Stomach (tissue), 9 donors: ENCODE data around the gene MARCKSL1. TPM values are rescaled to one million over a fixed set of nuclear protein-coding genes. Genes with fewer than 3 reads are reported as not detected.
"Not testable (repeated sequence)": the region's sequence is repeated elsewhere in the genome, so short reads cannot be mapped to it uniquely, and the experiment has no call there.

Experiments
- DNase-seq, 2 donors: peaks; one replicate each; pipeline versions ENCODE4 v3.0.0 to v3.0.0-alpha.2; 2013 to 2019
- H3K27ac ChIP-seq, 5 donors: fragments of 200-600 bp in 4 of 5; sonication (generic) in 4 of 5; one replicate each; pipeline ENCODE4 v1.5.1; 2013 to 2019; ENCODE audit warnings: mild to moderate bottlenecking in 1 of 5, moderate library complexity in 1 of 5
- H3K27me3 ChIP-seq, 3 donors: fragments of 200-600 bp; sonication (generic); one replicate each; pipeline ENCODE4 v1.5.1; 2017 to 2019; ENCODE audit warnings: mixed run types in 1 of 3
- H3K36me3 ChIP-seq, 4 donors: fragments of 200-600 bp; sonication (generic); 1 replicate in 3 of 4; 2 replicates in 1 of 4; pipeline ENCODE4 v1.5.1; 2016 to 2019
- H3K4me1 ChIP-seq, 4 donors: fragments of 200-600 bp; sonication (generic); one replicate each; pipeline ENCODE4 v1.5.1; 2016 to 2019
- H3K4me3 ChIP-seq, 4 donors: fragments of 200-600 bp; sonication (generic) in 3 of 4; one replicate each; pipeline ENCODE4 v1.5.1; 2016 to 2019; ENCODE audit warnings: mild to moderate bottlenecking in 1 of 4
- H3K9me3 ChIP-seq, 4 donors: fragments of 200-600 bp; sonication (generic); one replicate each; pipeline ENCODE4 v1.5.1; 2016 to 2019
- EP300 ChIP-seq: sonication (generic); formaldehyde crosslinking; IDR thresholded peaks from one replicate; pipeline ENCODE4 v1.6.1; 2017; ENCODE audit warnings: antibody characterized with exemption
- POLR2A ChIP-seq, 4 donors: fragments of 450-650 bp; IDR thresholded peaks; one replicate each; pipeline ENCODE4 v1.6.1; 2016; ENCODE audit warnings: antibody characterized with exemption in 4 of 4, control low read depth in 2 of 4, mild to moderate bottlenecking in 1 of 4, moderate library complexity in 1 of 4
- POLR2AphosphoS5 ChIP-seq, 3 donors: sonication (generic); formaldehyde crosslinking; IDR thresholded peaks; one replicate each; pipeline ENCODE4 v1.6.1; 2016; ENCODE audit warnings: antibody characterized with exemption in 3 of 3
- WGBS, 5 donors: extraction: QIAGEN DNeasy Blood & Tissue Kit in 3 of 5; methylation state at CpG; one replicate each; pipeline versions ENCODE4 v1.1.5 to v1.1.7; 2013 to 2018; 5-methylcytosine and 5-hydroxymethylcytosine counted together
- intact Hi-C: fragments of 100-400 bp; cut with DNase I; formaldehyde crosslinking; loops from one replicate; pipeline ENCODE4 v1.15.1; 2023; ENCODE audit warnings: low total_unique reads
- polyA plus RNA-seq, 3 donors: library from polyadenylated mRNA; stranded (reverse); fragments of 200-250 nt; gene quantifications; one replicate each; pipeline ENCODE4 v1.2.3, GENCODE V29; 2013
- total RNA-seq, 5 donors: library from RNA; depleted of rRNA; stranded (reverse); fragments of >200 nt; gene quantifications; one replicate each; pipeline versions ENCODE4 v1.1.0 to v1.2.3, GENCODE V29; 2014 to 2016
- TF ChIP-seq, protein P1 (sequence below), 7 experiments: fragments of 450-650 bp in 4 of 7; fragments of 200-600 bp in 3 of 7; sonication (generic) in 3 of 7; IDR thresholded peaks; one replicate each; pipeline ENCODE4 v1.5.1; 2016 to 2019; ENCODE audit warnings: antibody characterized with exemption in 7 of 7, control low read depth in 2 of 7, mild to moderate bottlenecking in 1 of 7
- donor health status: healthy with polysubstance abuse.
- donor health status: Bipolar disorder and iron deficiency.
- donor health status: healthy.

Gene MARCKSL1
- total and polyA plus RNA-seq, 8 donors = 7.6 to 100 (median 47.1) TPM

DNA sequence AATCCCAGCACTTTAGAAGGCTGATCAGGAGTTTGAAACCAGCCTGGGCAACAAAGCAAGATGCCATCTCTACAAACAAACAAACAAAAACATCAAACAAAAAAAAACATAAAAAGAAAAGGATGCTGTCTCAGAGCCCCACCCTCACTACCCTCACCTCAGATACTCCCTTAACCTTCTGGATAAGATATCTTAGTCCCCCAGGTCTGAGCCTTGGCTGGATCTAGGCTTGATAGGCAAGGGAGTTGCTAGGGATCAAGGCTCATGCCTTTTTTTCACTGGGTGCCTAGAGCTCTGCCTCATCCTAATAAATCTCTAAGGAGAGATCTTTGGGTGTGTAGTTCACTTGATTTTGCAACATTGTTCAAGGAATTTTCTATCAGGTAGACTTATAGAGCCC lies 36.7 kb downstream of the MARCKSL1 start:
- Histone ChIP-seq H3K9me3 (no peaks in the 10 kb centered on the region), H3K4me3 (no peak overlapping the region), H3K27ac (no peak overlapping the region), H3K36me3 (peaks cover 19 to 44% (median 29%) of the 10 kb centered on the region in 4 donors), H3K4me1 (peaks cover 0 to 43% (median 25%) of the 10 kb centered on the region in 4 donors), H3K27me3 (no peaks in the 10 kb centered on the region)
- intact Hi-C loops = no loop called here
- TF ChIP-seq, protein P1, sequence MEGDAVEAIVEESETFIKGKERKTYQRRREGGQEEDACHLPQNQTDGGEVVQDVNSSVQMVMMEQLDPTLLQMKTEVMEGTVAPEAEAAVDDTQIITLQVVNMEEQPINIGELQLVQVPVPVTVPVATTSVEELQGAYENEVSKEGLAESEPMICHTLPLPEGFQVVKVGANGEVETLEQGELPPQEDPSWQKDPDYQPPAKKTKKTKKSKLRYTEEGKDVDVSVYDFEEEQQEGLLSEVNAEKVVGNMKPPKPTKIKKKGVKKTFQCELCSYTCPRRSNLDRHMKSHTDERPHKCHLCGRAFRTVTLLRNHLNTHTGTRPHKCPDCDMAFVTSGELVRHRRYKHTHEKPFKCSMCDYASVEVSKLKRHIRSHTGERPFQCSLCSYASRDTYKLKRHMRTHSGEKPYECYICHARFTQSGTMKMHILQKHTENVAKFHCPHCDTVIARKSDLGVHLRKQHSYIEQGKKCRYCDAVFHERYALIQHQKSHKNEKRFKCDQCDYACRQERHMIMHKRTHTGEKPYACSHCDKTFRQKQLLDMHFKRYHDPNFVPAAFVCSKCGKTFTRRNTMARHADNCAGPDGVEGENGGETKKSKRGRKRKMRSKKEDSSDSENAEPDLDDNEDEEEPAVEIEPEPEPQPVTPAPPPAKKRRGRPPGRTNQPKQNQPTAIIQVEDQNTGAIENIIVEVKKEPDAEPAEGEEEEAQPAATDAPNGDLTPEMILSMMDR (IDR thresholded peaks at IDR 0.05) = no peak
- TF ChIP-seq EP300 (no peak), POLR2AphosphoS5 (IDR thresholded peaks at IDR 0.05) (no peak), POLR2A (IDR thresholded peaks at IDR 0.05) (no peak)
- no peak for DNase-seq

DNA sequence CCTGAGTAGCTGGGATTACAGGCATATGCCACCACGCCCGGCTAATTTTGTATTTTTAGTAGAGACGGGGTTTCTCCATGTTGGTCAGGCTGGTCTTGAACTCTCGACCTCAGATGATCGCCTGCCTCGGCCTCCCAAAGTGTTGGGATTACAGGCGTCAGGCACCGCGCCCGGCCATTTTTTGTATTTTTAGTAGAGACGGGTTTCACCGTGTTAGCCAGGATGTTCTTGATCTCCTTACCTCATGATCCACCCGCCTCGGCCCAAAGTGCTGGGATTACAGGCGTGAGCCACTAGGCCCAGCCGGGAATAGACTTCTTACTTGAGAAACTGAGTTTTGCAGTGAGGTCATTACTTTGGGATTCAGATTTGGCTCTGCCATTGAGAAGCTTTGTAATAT lies 37.8 kb downstream of the MARCKSL1 start:
- WGBS, 5 donors = 93 to 98% (median 96%) methylated on average over 16 of the region's 16 CpGs

DNA sequence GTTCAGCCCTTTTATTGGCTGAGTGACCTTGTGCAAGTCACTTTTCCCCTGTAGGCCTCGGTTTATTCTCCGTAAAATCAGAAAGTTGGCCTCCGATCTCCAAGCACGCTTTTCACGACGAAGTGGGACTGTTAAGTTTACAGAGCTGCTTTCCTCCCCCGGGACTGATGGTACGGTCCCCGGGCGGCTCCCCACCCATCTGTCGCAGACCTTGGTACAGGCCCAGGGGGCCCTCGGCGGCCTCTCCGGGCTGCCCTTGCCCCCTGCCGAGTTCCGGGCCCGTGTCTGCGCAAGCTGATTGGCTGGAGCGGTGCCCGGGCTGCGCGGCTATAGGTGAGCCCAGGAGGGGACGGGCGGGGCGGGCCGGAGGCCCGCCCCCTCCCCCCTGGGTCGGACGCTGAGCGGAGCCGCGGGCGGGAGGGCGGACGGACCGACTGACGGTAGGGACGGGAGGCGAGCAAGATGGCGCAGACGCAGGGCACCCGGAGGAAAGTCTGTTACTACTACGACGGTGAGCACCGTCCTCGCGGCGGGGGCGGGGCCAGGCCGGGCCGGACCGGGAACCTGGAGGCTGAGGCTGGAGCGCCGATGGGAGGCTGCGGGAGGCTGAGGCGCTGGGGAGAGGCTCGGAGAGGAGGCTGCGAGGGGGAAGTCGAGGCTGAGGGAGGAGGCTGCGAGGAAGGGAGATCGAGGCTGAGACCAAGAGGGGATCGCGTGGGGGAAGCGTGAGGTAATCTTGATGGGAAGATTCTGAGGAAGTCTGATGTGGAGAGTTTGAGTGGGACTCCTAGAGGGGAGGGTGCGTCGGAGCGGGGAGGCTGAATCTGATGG lies 44.1 kb downstream of the MARCKSL1 start, which contains the start of gene HDAC1:
TSS of gene HDAC1 (plus strand) at position 376 of the 831 bp plus-strand sequence. CDS start at position 463, 87 bp downstream.
- Histone ChIP-seq H3K36me3 (peaks cover 0 to 9% (median 0%) of the 10 kb centered on the region in 4 donors), H3K9me3 (no peaks in the 10 kb centered on the region), H3K4me3 (peak within 1 kb of the TSS; percentile 66 to 87 (median 83)), H3K4me1 (peaks cover 10 to 67% (median 46%) of the 10 kb centered on the region in 4 donors), H3K27ac (peak within 1 kb of the TSS; percentile 89 to 93 (median 91)), H3K27me3 (no peaks in the 10 kb centered on the region)
- 0 to 1% (median 1%) methylated on average over 59 to 67 of the region's 67 CpGs for WGBS, 5 donors
- intact Hi-C loops = no loop called here
- TF ChIP-seq EP300 (no peak), POLR2AphosphoS5 (IDR thresholded peaks at IDR 0.05) (peak; percentile 22 to 81 (median 80))
- DNase-seq = peak; percentile 98 to 99

More for the DNA sequence above, 37.8 kb downstream of the MARCKSL1 start:
- H3K4me3 ChIP-seq, intact Hi-C loops, DNase-seq, H3K27ac ChIP-seq, H3K9me3 ChIP-seq, H3K27me3 ChIP-seq: not testable (repeated sequence)
- peaks cover 0 to 54% (median 30%) of the 10 kb centered on the region in 4 donors for H3K4me1 ChIP-seq
- peaks cover 8 to 33% (median 18%) of the 10 kb centered on the region in 4 donors for H3K36me3 ChIP-seq

DNA sequence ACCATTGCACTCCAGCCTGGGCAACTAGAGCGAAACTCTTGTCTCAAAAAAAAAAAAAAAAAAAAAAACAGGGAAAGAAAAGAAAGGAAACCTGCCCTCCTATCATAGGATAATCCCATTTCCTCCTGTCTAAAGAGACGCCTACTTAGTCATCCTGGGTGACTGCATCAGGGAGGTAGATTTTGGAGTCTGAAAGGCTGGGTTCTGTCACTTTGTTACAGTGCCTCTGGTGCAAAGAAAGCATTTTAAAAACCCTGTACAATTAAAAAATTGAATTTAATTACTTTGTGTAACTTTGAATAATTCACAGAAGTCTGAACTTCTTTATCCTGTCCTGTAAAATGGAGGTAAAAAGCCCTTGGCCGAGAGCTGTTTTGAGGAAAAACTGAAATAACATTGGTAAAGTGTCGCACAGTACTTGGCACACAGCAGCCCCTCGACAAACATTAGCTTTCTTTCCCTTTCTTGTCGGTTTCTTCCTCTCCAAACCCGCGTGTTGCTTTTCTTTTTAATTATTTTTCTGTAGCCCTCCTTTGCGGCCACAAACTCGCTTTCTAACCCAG lies 44.8 kb downstream of the MARCKSL1 start:
- intact Hi-C loops = no loop called here
- Histone ChIP-seq H3K27ac (peak overlapping the region; percentile 89 to 93 (median 91)), H3K4me1 (peaks cover 10 to 60% (median 42%) of the 10 kb centered on the region in 4 donors), H3K9me3 (no peaks in the 10 kb centered on the region), H3K4me3 (peak overlapping the region; percentile 66 to 87 (median 83)), H3K36me3 (peaks cover 0 to 2% (median 0%) of the 10 kb centered on the region in 4 donors), H3K27me3 (no peaks in the 10 kb centered on the region)
- no peak for TF ChIP-seq POLR2A (IDR thresholded peaks at IDR 0.05)
- no peak for TF ChIP-seq EP300
- TF ChIP-seq, protein P1 (IDR thresholded peaks at IDR 0.05) = no peak
- TF ChIP-seq POLR2AphosphoS5 (IDR thresholded peaks at IDR 0.05) = no peak
- WGBS, 5 donors = 29 to 40% (median 36%) methylated on average over 10 of the region's 10 CpGs
- DNase-seq = peak in 1 of 2 donors; percentile 43

DNA sequence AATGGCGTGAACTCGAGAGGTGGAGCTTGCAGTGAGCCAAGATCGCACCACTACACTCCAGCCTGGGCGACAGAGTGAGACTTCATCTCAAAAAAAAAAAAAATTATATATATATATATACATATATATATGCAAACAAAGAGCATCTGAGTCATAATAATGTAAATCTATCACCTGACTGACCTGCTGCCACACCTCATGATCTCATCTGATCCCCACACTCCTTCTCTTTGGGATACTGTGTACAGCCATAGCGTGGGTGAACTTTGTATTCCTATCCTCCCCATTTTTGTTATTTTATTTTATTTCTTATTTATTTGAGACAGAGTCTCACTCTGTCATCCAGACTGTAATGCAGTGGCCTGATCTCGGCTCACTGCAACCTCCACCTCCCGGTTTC lies 46.8 kb downstream of the MARCKSL1 start:
- Histone ChIP-seq H3K27me3 (no peaks in the 10 kb centered on the region), H3K27ac (peak overlapping the region; percentile 80 to 93 (median 91)), H3K36me3 (no peaks in the 10 kb centered on the region), H3K9me3 (no peaks in the 10 kb centered on the region), H3K4me1 (peaks cover 10 to 40% (median 34%) of the 10 kb centered on the region in 4 donors), H3K4me3 (no peak overlapping the region)
- DNase-seq = peak in 1 of 2 donors; percentile 78
- WGBS, 5 donors = 79 to 92% (median 87%) methylated on average over 7 of the region's 7 CpGs
- intact Hi-C loops = no loop called here
- TF ChIP-seq POLR2AphosphoS5 (IDR thresholded peaks at IDR 0.05) (no peak), POLR2A (IDR thresholded peaks at IDR 0.05) (no peak), EP300 (no peak)
- TF ChIP-seq, protein P1 (IDR thresholded peaks at IDR 0.05) = no peak
